Myometrial cell (primary cell): ENCODE measurements around the gene LOXL3. TPM values are rescaled to one million over a fixed set of nuclear protein-coding genes. Genes with fewer than 3 reads are reported as not detected.

Experiments
- total RNA-seq: library from RNA; depleted of rRNA; stranded (reverse); fragments of >200 nt; gene quantifications from 2 replicates; pipeline ENCODE4 v1.2.3, GENCODE V29; 2015

Gene LOXL3, protein sequence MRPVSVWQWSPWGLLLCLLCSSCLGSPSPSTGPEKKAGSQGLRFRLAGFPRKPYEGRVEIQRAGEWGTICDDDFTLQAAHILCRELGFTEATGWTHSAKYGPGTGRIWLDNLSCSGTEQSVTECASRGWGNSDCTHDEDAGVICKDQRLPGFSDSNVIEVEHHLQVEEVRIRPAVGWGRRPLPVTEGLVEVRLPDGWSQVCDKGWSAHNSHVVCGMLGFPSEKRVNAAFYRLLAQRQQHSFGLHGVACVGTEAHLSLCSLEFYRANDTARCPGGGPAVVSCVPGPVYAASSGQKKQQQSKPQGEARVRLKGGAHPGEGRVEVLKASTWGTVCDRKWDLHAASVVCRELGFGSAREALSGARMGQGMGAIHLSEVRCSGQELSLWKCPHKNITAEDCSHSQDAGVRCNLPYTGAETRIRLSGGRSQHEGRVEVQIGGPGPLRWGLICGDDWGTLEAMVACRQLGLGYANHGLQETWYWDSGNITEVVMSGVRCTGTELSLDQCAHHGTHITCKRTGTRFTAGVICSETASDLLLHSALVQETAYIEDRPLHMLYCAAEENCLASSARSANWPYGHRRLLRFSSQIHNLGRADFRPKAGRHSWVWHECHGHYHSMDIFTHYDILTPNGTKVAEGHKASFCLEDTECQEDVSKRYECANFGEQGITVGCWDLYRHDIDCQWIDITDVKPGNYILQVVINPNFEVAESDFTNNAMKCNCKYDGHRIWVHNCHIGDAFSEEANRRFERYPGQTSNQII
- total RNA-seq = 12.9 and 15.6 TPM in 2 replicates

DNA sequence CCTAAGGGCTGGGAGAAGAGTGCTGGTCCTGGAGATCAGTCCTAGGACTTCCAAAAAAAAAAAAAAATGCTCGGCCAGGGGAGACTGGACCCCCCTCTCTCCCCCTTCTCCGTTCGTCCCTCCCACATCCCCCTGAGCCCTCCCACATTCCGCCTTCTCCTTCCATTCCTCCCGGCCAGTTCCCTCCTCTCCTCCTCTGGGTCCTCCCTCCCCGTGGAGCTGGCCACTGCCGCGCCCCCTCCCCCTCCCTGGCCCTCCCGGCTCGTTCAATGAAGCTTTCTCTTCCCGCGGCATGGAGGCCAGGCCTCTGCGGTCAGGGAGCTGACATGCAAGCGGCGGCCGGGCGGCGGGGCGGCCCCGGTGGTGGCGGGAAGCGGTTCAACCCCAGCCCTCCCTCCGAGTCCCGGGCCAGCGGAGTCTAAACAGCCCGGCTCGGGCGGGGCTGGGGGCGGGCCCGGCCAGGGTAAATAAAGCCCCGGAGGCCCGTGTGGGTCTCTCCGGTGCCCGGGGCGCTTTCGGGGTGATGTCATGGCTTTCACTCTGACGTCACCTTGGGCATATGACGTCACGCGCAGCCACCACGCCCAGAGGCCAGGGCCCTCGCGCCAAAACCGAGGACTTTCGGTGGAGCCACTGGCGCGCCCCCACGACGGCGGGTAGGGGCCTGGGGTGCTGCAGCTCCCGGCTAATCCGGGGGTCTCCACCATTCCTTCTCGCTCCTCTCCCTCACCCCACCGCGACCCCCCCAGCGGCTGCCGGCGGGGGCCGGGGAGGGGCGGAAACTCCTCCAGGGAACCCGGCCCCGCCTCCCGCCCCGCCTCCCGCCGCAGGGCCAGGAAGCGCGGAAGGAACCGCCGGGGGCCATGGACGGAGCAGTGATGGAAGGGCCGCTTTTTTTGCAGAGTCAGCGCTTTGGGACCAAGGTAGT lies at the start of gene LOXL3, which contains the start of gene DOK1:
TSS of gene LOXL3 (minus strand) at position 51 of the 928 bp plus-strand sequence. CDS start 1,308 bp downstream, outside the sequence.
TSS of gene DOK1 (plus strand) at position 829 of the 928 bp plus-strand sequence. CDS start at position 864, 35 bp downstream.

DNA sequence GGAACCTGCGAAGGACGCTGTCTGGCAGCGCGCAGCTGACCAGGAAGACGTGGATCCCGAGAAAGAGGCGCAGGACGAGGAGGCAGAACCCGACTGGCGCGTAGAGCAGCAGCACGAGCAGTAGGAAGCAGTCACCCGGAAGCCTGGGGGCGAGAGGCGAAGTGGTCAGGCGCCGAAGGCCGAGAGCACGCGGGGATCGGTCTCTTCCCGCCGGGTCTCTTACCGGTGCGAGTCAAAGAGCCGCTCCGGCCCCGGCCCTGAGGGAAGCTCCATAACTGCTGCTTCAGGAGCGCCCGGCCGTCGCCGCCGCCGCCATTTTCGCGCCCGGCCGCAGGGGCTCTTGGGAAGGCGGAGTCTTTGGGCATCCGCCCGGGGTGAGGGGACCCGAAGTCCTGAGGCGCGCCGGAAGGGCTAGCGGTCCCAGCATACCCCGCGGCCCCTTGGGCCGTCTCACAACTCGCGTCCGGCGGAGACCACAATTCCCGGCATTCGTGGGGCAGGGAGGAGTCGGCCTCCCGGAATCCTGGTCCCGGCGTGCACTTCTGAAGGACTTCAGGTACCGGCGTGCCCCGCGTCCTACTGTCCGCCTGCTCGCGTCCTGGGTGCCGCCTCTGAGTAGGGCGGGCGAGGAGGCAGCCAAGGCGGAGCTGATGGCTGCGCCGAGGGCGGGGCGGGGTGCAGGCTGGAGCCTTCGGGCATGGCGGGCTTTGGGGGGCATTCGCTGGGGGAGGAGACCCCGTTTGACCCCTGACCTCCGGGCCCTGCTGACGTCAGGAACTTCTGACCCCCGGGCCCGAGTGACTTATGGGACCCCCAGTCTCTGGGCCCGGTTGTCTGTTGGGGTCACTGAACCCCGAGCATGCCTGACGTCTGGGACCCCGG lies 24.1 kb downstream of the LOXL3 start, which contains the start of the genes AUP1 and HTRA2:
TSS of gene AUP1 (minus strand) at position 350 of the 882 bp plus-strand sequence. CDS start at position 273, 77 bp downstream.
TSS of gene HTRA2 (plus strand) at position 577 of the 882 bp plus-strand sequence. CDS start at position 651, 74 bp downstream.

DNA sequence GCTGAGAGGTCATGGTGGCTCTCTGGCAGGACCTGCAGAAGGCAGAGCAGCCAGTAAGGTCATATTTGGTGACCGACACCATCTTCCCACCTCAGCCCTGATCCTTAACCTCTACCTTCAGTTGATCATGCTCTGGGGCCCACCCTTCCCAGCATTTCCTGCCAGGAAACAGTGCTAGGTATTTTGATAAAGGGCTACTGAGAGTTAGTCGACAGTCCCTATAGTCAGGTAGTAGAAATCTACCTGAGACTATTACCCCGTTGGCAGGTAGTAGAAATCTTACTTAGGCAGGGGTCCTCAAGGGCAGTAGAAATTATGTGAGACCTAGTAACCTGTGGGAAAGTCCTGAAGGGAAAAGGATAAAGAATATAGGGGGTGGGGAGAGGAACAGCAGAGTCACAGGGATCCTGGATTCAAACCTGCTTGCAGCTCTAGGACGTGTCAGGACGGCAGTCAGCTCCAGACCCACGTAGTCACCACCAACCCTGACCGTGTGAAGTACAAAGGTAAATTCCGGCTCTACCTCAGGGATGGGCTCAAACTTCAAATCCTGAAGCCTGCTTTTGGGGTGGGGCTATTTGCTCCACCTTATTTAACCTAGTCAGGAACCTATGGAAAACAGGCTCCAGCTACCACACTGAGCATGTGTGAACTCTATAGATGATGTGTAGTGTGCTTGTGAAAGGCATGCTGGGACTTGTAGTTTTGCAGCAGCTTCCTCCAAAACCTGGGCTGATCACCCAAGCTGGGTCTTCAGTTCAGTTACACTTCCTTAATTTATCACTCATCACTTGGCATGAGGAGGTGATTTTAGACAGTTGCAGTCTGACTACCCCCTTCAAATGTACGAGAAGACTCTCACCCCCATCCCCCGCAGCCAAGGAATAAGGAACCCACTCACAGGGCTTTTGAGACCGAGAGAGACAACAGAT lies 27.8 kb downstream of the LOXL3 start, which contains the start of gene DQX1:
TSS of gene DQX1 (minus strand) at position 515 of the 932 bp plus-strand sequence. CDS start at position 13, 502 bp downstream.

DNA sequence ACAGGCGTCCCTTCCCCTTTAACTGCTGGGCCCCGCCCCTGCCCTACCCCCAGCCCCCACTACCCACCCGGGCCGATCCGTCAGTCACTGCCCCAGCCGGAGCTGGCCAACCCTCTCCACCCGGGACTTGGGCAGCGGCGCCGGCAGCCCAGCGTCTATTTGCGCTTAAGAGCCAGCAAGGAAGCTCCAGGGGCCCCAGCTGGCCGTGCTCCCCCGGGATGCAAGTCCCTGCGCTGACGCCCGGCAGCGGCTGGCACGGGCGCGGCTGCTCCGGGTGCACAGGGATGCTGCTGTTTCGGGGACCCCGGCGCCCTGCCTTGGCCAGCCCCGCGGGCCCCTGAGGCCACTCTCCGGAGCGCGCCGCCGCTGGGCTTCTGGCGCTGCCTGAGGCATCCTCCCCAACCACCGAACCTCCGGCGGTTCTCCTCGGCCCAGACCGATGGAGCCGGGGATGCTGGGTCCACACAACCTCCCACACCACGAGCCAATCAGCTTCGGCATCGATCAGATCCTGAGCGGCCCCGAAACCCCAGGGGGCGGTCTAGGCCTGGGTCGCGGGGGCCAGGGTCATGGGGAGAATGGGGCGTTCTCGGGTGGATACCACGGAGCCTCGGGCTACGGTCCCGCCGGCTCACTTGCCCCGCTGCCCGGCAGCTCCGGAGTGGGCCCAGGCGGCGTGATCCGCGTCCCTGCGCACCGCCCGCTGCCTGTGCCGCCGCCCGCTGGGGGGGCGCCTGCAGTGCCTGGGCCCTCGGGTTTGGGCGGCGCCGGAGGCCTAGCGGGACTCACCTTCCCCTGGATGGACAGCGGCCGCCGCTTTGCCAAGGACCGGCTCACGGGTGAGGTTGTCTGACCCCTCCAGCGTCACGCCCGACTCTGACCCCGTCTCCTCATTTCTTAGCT lies 39.1 kb downstream of the LOXL3 start, which contains the start of gene TLX2:
TSS of gene TLX2 (plus strand) at position 83 of the 903 bp plus-strand sequence. CDS start at position 440, 357 bp downstream.

DNA sequence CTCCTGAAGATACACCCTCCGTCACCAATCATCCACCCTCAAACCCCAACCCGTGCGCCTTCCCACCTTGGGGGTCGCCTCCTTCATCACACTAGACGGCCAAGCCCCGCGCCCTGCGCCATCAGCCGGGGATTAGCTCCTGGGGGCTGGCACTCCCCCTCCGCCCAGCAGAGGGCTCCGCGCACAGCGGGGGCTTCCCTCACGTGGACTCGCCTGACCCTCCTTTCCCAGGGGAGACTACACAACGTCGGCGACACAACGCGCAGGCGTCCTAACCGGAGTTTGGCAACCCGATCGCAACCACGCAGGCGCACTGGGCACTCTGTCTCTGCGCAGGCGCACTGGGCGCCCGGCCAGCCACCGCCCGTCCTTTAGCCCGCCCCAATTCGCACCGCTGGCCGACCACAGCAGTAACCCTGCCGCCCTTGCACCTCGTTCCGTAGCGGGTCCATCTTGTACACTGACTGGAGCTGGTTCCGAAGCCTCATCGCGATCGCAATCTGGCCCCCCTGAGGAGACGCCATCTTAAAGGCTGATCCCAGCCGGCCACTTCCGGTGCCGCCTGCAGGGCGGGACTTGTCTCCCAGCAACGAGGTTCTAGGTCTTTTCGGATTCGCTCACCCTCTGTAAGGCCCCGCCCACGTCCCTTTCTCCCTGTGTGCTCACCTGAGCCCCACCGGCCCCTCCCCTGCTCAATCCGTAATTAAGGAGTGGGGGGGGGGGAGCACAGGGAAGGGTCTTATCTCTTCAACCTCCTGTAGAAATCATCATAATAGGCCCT lies 46.4 kb downstream of the LOXL3 start, which contains the start of gene PCGF1:
TSS of gene PCGF1 (minus strand) at position 551 of the 781 bp plus-strand sequence. CDS start at position 524, 27 bp downstream.

DNA sequence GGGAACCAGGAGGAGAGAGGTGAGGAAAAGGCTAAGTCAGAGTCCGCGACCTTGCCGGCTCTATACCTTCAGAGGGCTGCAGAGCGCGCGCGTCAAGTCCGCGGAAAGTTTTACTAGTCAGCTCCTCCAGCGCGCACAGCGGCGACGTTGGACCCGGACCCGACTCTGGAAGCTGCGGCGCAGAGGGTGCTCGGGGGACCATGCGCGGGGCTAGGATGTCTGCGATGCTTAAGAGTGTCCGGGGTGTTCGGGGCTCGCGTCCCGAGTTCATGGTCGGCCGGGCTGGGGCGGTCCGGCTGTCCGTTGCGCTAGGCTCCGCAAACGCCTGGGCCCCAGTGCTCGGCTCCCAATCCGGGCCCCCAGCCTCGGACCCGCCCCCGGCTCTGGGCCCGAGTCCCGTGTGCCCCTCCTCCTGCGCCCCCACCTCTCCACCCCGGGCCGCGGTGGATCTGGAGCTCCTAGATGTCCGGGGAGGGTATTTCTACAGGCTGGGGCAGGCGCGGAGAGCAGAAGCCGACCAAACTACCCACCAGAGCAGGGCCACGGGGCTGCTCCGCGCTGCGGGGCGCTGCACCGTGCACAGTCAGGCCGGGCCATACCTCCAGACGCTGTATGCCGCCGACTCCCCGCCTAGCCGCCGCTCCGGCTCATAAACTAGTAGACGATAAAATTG lies 54.3 kb downstream of the LOXL3 start, which contains the start of gene LBX2:
TSS of gene LBX2 (minus strand) at position 337 of the 673 bp plus-strand sequence. CDS start at position 271, 66 bp downstream.

DNA sequence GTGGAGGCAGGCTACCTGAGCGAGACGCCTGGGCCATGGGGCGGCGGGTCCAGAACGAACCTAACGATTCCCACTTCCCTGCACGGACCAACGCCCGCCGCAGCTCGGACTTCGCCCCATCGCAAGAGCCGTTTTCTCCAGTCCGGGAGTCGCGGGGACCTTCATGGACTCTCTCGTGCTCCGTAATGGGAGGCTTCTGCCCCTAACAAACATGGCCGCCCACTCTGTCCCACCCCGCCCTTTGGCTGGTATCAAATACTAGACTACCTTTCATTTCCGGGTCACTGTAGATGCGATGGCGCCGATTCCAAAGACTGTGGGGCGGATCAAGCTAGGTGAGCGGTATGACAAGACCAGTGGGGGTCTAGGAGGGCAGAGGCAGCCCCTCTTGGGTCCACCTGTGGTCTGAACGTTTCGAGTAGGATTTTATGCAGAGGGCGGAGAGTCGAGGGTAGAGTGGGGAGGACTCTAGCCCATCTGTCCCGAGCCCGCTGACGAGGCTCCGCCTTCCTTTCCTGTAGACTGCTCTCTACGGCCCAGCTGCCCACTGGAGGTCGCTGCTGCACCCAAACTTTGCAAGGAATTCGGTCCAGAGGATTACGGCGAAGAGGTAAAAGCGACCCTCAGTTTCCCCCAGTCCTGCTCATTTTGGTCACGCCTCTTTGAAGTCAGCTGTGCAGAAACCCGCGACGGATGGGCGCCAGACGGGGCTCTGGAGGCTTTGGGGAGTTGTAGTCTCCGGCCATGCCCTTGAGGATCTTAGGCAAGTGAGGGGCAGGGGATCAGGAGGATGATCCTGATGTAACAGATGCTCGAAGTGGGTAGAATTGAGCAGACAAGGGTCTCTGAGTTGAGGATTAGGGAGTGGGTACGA lies 70.7 kb downstream of the LOXL3 start, which contains the start of the genes CCDC142 and TTC31:
TSS of gene CCDC142 (minus strand) at position 198 of the 874 bp plus-strand sequence. CDS start at position 37, 161 bp downstream.
TSS of gene TTC31 (plus strand) at position 281 of the 874 bp plus-strand sequence. CDS start at position 296, 15 bp downstream.

Other genes starting within 250 kb of the LOXL3 start
- not detected in 2 replicates for gene SLC4A5, start 210.5 kb downstream of the LOXL3 start, total RNA-seq
- 139 and 142 TPM in 2 replicates for gene DCTN1, start 173.6 kb downstream of the LOXL3 start, total RNA-seq
- 2.8 and 7.5 TPM in 2 replicates for gene C2orf81, start 132.3 kb downstream of the LOXL3 start, total RNA-seq
- 54.2 and 63.1 TPM in 2 replicates for gene WDR54, start 132.2 kb downstream of the LOXL3 start, total RNA-seq
- 14.9 and 18.7 TPM in 2 replicates for gene RTKN, start 112.0 kb downstream of the LOXL3 start, total RNA-seq
- 3.0 and 18.2 TPM in 2 replicates for gene INO80B, start 98.9 kb downstream of the LOXL3 start, total RNA-seq
- 54.1 and 60.8 TPM in 2 replicates for gene WBP1, start 95.5 kb downstream of the LOXL3 start, total RNA-seq
- 102 and 123 TPM in 2 replicates for gene MOGS, start 88.6 kb downstream of the LOXL3 start, total RNA-seq
- gene MRPL53, start 81.3 kb downstream of the LOXL3 start, total RNA-seq = 39.5 and 60.5 TPM in 2 replicates
- gene CCDC142, start 70.9 kb downstream of the LOXL3 start, total RNA-seq = 8.4 and 11.7 TPM in 2 replicates
- 18.5 and 31.2 TPM in 2 replicates for gene TTC31, start 70.9 kb downstream of the LOXL3 start, total RNA-seq
- 1.7 and 4.1 TPM in 2 replicates for gene LBX2, start 54.3 kb downstream of the LOXL3 start, total RNA-seq
- 11.7 and 16.4 TPM in 2 replicates for gene PCGF1, start 46.2 kb downstream of the LOXL3 start, total RNA-seq
- not detected in 2 replicates for gene TLX2, start 39.5 kb downstream of the LOXL3 start, total RNA-seq
- 0.58 TPM in 1 of 2 replicates, not detected in the other for gene DQX1, start 27.7 kb downstream of the LOXL3 start, total RNA-seq
- gene AUP1, start 24.2 kb downstream of the LOXL3 start, total RNA-seq = 84.5 and 84.9 TPM in 2 replicates
- 38.5 and 44.4 TPM in 2 replicates for gene HTRA2, start 24.0 kb downstream of the LOXL3 start, total RNA-seq
- gene DOK1, start 778 bp upstream of the LOXL3 start, total RNA-seq = 23.9 and 30.3 TPM in 2 replicates
- not detected in 2 replicates for gene M1AP, start 94.4 kb upstream of the LOXL3 start, total RNA-seq
- gene SEMA4F, start 100.3 kb upstream of the LOXL3 start, total RNA-seq = 4.0 and 9.7 TPM in 2 replicates